Mesothelial cell of epicardium (in vitro differentiated cells): ENCODE results near the gene HIVEP3. TPM values are rescaled to one million over a fixed set of nuclear protein-coding genes. Genes with fewer than 3 reads are reported as not detected.

Experiments used
- DNase-seq, 2 experiments: peaks; one replicate each; pipeline ENCODE4 v3.0.0; 2021; ENCODE audit warnings: low spot score in 2 of 2; ENCODE audit not compliant: unreplicated experiment in 2 of 2
- H3K27ac Mint-ChIP-seq: 2 replicates; pipeline ENCODE4 v1.8.0; 2021; ENCODE audit warnings: mixed read lengths
- H3K27me3 Mint-ChIP-seq: 2 replicates; pipeline ENCODE4 v1.8.0; 2021; ENCODE audit warnings: low read depth, mixed read lengths
- H3K36me3 Mint-ChIP-seq: 2 replicates; pipeline ENCODE4 v1.8.0; 2021; ENCODE audit warnings: mixed read lengths
- H3K4me1 Mint-ChIP-seq: 2 replicates; pipeline ENCODE4 v1.8.0; 2021; ENCODE audit warnings: mixed read lengths
- H3K4me3 Mint-ChIP-seq: 2 replicates; pipeline ENCODE4 v1.8.0; 2021; ENCODE audit warnings: mild to moderate bottlenecking, moderate library complexity, mixed read lengths
- H3K9me3 Mint-ChIP-seq: 2 replicates; pipeline ENCODE4 v1.8.0; 2021; ENCODE audit warnings: mixed read lengths
- CTCF ChIP-seq: fragments of 200-600 bp; sonication (generic); IDR thresholded peaks from one replicate; pipeline ENCODE4 v1.5.0; 2021; ENCODE audit warnings: antibody characterized with exemption; ENCODE audit not compliant: unreplicated experiment
- total RNA-seq: library from RNA; stranded (reverse); gene quantifications from 3 replicates; pipeline ENCODE4 v1.2.1, GENCODE V29; 2021

Gene HIVEP3
- total RNA-seq, 1 donor from 2014 or later: 8.9 TPM

GRCh38 chr1:41887365-41887764 is 31.4 kb downstream of the HIVEP3 start:
- Mint-ChIP-seq H3K9me3 (no peaks in the 10 kb centered on the region), H3K36me3 (no peaks in the 10 kb centered on the region), H3K4me3 (no peak overlapping the region), H3K27me3 (no peaks in the 10 kb centered on the region), H3K27ac (no peak overlapping the region), H3K4me1 (peaks cover 27% of the 10 kb centered on the region)
- DNase-seq: no peak
- TF ChIP-seq CTCF: no peak

GRCh38 chr1:41884256-41885230 is 34.2 kb downstream of the HIVEP3 start:
- Mint-ChIP-seq H3K9me3 (no peaks in the 10 kb centered on the region), H3K27me3 (no peaks in the 10 kb centered on the region), H3K36me3 (no peaks in the 10 kb centered on the region), H3K4me3 (no peak overlapping the region), H3K4me1 (peaks cover 28% of the 10 kb centered on the region), H3K27ac (no peak overlapping the region)
- no peak for DNase-seq
- no peak for TF ChIP-seq CTCF

- H3K4me1 Mint-ChIP-seq: peaks cover 36% of the 10 kb centered on the region
- no peaks in the 10 kb centered on the region for H3K27me3 Mint-ChIP-seq
Observed at GRCh38 chr1:41883507-41883906, 35.2 kb downstream of the HIVEP3 start.

GRCh38 chr1:41882486-41882885 is 36.2 kb downstream of the HIVEP3 start:
- Mint-ChIP-seq H3K4me3 (no peak overlapping the region), H3K36me3 (no peaks in the 10 kb centered on the region), H3K27me3 (no peaks in the 10 kb centered on the region), H3K4me1 (peaks cover 40% of the 10 kb centered on the region), H3K27ac (peak overlapping the region; percentile 74), H3K9me3 (no peaks in the 10 kb centered on the region)
- no peak for DNase-seq
- TF ChIP-seq CTCF: no peak

More at GRCh38 chr1:41883507-41883906, 35.2 kb downstream of the HIVEP3 start:
- TF ChIP-seq CTCF: no peak
- H3K9me3 Mint-ChIP-seq: no peaks in the 10 kb centered on the region
- H3K36me3 Mint-ChIP-seq: no peaks in the 10 kb centered on the region
- H3K27ac Mint-ChIP-seq: no peak overlapping the region
- no peak for DNase-seq
- H3K4me3 Mint-ChIP-seq: no peak overlapping the region

GRCh38 chr1:41882068-41882477 is 36.6 kb downstream of the HIVEP3 start:
- no peak for TF ChIP-seq CTCF
- no peak for DNase-seq
- no peak overlapping the region for H3K4me3 Mint-ChIP-seq
- H3K27ac Mint-ChIP-seq: peak overlapping the region; percentile 74
- peaks cover 44% of the 10 kb centered on the region for H3K4me1 Mint-ChIP-seq
- no peaks in the 10 kb centered on the region for H3K36me3 Mint-ChIP-seq
- H3K9me3 Mint-ChIP-seq: no peaks in the 10 kb centered on the region
- H3K27me3 Mint-ChIP-seq: no peaks in the 10 kb centered on the region
